ENCODE data around the gene PSMA8. TPM values are rescaled to one million over a fixed set of nuclear protein-coding genes. Genes with fewer than 3 reads are reported as not detected.
"Not testable (repeated sequence)": the region's sequence is repeated elsewhere in the genome, so short reads cannot be mapped to it uniquely, and the experiment has no call there.

Gene PSMA8
- total RNA-seq, 1 donor from 2014 or later: not detected

- DNase-seq (ENCODE audit: low read depth): no peak
- peak overlapping the region; percentile 94 for H3K4me3 ChIP-seq (ENCODE audit: low read depth, low read length)
- TF ChIP-seq CTCF (conservative IDR thresholded peaks at IDR 0.05; ENCODE audit: low read depth, low read length): no peak
Measured at GRCh38 chr18:26091047-26091630, 42.5 kb upstream of the PSMA8 start.

GRCh38 chr18:26096852-26097251, 36.8 kb upstream of the PSMA8 start:
- TF ChIP-seq CTCF (conservative IDR thresholded peaks at IDR 0.05; ENCODE audit: low read depth, low read length): no peak
- DNase-seq (ENCODE audit: low read depth): no peak
- no peak overlapping the region for H3K4me3 ChIP-seq (ENCODE audit: low read depth, low read length)

- DNase-seq (ENCODE audit: low read depth): no peak
- no peak for TF ChIP-seq CTCF (conservative IDR thresholded peaks at IDR 0.05; ENCODE audit: low read depth, low read length)
- no peak overlapping the region for H3K4me3 ChIP-seq (ENCODE audit: low read depth, low read length)
Measured at GRCh38 chr18:26097563-26097962, 36.1 kb upstream of the PSMA8 start.

- no peak overlapping the region for H3K4me3 ChIP-seq (ENCODE audit: low read depth, low read length)
- peak; percentile 48 for TF ChIP-seq CTCF (conservative IDR thresholded peaks at IDR 0.05; ENCODE audit: low read depth, low read length)
- DNase-seq (ENCODE audit: low read depth): no peak
Measured at GRCh38 chr18:26103579-26103978, 30.1 kb upstream of the PSMA8 start.

- no peak for DNase-seq (ENCODE audit: low read depth)
- no peak overlapping the region for H3K4me3 ChIP-seq (ENCODE audit: low read depth, low read length)
- TF ChIP-seq CTCF (conservative IDR thresholded peaks at IDR 0.05; ENCODE audit: low read depth, low read length): no peak
Measured at GRCh38 chr18:26104035-26104434, 29.6 kb upstream of the PSMA8 start.

- TF ChIP-seq CTCF (conservative IDR thresholded peaks at IDR 0.05; ENCODE audit: low read depth, low read length): no peak
- no peak overlapping the region for H3K4me3 ChIP-seq (ENCODE audit: low read depth, low read length)
- DNase-seq (ENCODE audit: low read depth): no peak
Measured at GRCh38 chr18:26119246-26119645, 14.4 kb upstream of the PSMA8 start.

- no peak for TF ChIP-seq CTCF (conservative IDR thresholded peaks at IDR 0.05; ENCODE audit: low read depth, low read length)
- H3K4me3 ChIP-seq (ENCODE audit: low read depth, low read length): no peak overlapping the region
- DNase-seq (ENCODE audit: low read depth): no peak
Measured at GRCh38 chr18:26121476-26121875, 12.2 kb upstream of the PSMA8 start.

- not testable (repeated sequence) for DNase-seq (ENCODE audit: low read depth); H3K4me3 ChIP-seq (ENCODE audit: low read depth, low read length)
Measured at GRCh38 chr18:26121994-26122393, 11.7 kb upstream of the PSMA8 start.

Measured in epithelial cell of proximal tubule (primary cell).